Fibroblast of mammary gland (primary cell): Measurements from ENCODE around the gene ALDH1L1.
A peak's percentile ranks its signal among the peaks of the same experiment; 100 is the strongest.

Experiments
- DNase-seq: peaks from one replicate; pipeline ENCODE4 v3.0.0-alpha.2; 2010; ENCODE audit warnings: low read depth
- H3K4me3 ChIP-seq: 2 replicates; pipeline ENCODE4 v1.5.1; 2011; ENCODE audit warnings: low read depth, mild to moderate bottlenecking, low read length, moderate library complexity; ENCODE audit not compliant: control insufficient read depth
- CTCF ChIP-seq: conservative IDR thresholded peaks from 2 replicates; pipeline ENCODE4 v1.5.1; 2011; ENCODE audit warnings: low read depth, low read length, inconsistent platforms; ENCODE audit not compliant: control insufficient read depth, insufficient read depth

Gene ALDH1L1

GRCh38 chr3:126205717-126206655 lies 25.6 kb upstream of the ALDH1L1 start:
- H3K4me3 ChIP-seq = no peak overlapping the region
- no peak for TF ChIP-seq CTCF
- DNase-seq = peak; percentile 54

- H3K4me3 ChIP-seq = no peak overlapping the region
- DNase-seq = no peak
- no peak for TF ChIP-seq CTCF
Observed at GRCh38 chr3:126202680-126203079, 22.3 kb upstream of the ALDH1L1 start.

GRCh38 chr3:126202276-126202675 lies 21.9 kb upstream of the ALDH1L1 start:
- DNase-seq = no peak
- TF ChIP-seq CTCF = no peak
- no peak overlapping the region for H3K4me3 ChIP-seq

- H3K4me3 ChIP-seq = no peak overlapping the region
- no peak for TF ChIP-seq CTCF
- DNase-seq = no peak
Observed at GRCh38 chr3:126201168-126201567, 20.8 kb upstream of the ALDH1L1 start.

- no peak for TF ChIP-seq CTCF
- DNase-seq = no peak
- no peak overlapping the region for H3K4me3 ChIP-seq
Observed at GRCh38 chr3:126200534-126200933, 20.1 kb upstream of the ALDH1L1 start.

- no peak overlapping the region for H3K4me3 ChIP-seq
- no peak for DNase-seq
- TF ChIP-seq CTCF = no peak
Observed at GRCh38 chr3:126199256-126199655, 18.9 kb upstream of the ALDH1L1 start.
